Measurements from ENCODE around the gene FCRL5.
"Not testable (repeated sequence)": the region's sequence is repeated elsewhere in the genome, so short reads cannot be mapped to it uniquely, and the experiment has no call there.

FCRL5 gene

DNA sequence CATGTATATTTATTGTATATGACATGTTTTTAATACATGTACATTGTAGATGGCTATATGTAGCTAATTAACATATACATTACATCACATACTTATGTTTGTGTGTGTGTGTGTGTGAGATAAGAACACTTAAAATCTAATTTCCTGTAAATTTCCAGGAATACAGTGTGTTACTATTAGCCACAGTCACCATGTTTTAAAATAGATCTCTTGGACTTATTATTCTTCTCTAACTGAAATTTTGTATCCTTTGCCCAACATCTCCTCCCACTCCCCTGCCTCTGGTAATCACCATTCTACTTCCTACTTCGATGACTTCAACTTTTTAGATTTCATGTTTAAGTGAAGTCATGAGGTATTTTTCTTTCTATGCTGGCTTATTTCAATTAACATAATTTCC is 64.8 kb downstream of the FCRL5 start:
- no peak for DNase-seq (ENCODE audit: low spot score)

DNA sequence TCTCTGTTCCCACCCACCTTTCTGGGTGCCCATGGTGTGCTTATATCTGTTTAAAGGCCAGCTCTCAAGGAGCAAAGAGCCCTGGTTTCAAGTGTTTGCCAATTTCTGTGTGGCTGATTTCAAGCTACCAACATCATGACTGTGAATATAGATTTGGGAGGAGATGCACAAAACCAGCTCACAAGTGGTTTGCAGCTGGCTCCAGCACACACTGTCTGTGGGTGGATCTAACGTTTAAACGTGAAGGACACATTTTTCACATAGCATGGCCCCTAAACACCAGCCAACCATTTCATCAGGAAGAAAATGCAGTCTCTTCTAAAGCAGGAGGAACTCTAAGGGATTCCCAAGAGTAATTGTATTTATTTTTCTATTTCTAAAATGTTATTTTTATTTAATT is 65.2 kb downstream of the FCRL5 start:
- DNase-seq (ENCODE audit: low spot score): no peak

DNA sequence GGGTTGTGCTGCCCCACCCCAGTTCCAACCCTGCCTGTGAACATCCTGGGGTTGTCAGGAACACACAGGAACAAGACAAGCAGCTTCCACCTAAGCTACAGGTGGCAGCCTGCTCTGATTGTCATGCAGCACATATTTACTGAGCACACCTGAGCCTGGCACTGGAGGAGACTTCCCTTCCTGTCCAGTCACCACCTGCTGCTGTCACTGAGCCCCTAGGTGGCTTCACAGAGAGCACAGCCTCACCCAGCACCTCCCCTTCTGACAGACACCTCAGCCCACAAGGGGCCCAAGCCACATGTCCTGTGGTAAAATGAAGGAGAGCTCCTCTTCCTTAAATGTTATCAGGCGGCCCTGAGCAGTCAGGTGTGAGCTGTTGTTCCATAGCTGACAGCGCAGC is 65.9 kb downstream of the FCRL5 start:
- not testable (repeated sequence) for DNase-seq (ENCODE audit: low spot score)

DNA sequence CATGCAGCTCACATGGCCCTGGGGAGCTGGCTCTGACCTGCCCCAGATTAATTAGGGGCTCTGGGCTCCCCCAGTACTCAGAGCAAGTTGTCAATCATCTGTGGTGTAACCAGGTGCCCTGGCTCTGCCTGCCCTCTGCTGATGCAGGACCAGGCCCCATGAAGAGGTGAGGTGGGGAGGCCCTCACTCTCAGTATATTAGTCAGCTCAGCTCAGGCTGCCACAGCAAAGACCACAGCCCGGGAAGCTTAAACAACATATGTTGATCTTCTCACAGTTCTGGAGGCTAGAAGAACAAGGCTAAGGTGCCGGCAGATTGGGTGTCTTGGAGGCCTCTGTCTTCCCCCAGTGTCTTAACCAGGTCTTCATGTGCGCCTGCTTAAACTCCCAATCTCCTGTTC is 66.5 kb downstream of the FCRL5 start:
- no peak for DNase-seq (ENCODE audit: low spot score)

DNA sequence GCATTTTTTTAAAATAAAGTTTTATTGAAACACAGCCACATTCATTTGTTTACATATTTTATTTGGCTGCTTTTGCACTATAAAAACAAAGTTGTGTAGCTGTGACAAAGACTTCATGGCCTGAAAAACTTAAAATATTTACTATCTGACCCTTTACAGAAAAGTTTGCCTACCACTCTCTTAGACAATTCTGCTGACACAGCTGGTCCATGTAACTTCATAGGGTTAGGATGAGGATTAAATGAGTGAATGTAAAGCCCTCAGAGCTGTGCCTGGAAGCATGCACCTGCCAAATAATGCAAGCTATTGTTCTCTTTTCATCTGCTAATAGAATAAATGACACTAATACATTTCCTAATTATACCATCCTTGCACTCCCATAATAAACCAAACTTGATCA is 67.7 kb downstream of the FCRL5 start:
- no peak for DNase-seq (ENCODE audit: low spot score)

DNA sequence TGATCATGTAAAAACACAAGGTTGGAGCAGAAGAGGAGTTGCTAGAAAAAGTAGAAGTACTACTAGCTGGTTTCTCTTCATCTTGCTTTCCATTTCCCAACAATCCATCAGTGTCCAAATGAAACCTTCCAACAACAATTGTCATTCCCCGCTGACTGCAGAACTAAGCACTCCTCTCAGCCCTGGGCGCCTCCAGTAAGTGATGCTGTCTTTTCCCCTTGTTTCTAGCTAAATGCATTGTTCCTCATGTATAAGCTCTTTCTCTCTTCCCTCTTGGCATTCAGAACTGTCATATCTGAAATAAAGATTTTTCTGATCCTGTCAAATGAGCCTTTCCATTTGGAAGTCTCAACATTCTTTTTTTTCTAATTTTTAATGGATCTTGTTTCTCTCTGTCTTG is 68.7 kb downstream of the FCRL5 start:
- DNase-seq (ENCODE audit: low spot score): no peak

DNA sequence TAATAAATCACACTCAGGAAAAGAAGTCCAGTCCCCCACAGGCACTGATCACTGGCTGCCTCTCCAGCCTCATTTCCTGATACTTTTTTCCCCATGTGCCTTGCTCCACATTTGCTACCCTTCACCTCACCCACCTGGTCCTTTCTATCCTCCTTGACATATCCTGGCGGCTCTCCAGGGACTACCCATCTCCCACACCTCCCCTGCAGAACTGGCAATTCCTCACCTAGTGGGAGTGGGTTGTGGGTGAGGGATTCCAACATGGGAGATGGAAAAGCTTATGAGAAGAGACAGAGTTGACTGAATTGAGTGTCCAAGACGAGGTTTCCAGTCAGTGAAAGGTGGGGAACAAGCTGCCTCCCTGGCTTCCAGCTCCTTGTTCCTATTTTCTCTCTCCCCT is 69.6 kb downstream of the FCRL5 start:
- DNase-seq (ENCODE audit: low spot score): no peak

DNA sequence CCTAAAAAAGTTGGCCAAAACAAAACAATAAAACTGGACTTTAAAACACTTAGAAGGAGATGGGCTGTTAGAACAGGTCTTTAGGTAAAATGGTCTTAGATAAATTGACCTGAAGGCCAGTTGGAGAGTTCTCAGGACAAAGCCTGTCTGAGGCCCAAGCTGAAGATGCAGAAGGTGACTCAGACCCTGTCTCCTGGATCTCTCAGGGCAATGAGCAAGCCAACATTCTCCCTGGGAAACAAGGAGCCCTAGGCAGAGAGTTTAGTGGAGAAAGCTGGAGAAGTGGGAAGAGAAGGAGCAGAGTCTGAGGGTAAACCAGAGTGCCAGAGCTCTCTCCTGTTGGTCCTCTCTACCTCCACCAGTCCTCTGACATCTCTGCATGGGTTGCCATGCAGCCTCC is 70.1 kb downstream of the FCRL5 start:
- no peak for DNase-seq (ENCODE audit: low spot score)

DNA sequence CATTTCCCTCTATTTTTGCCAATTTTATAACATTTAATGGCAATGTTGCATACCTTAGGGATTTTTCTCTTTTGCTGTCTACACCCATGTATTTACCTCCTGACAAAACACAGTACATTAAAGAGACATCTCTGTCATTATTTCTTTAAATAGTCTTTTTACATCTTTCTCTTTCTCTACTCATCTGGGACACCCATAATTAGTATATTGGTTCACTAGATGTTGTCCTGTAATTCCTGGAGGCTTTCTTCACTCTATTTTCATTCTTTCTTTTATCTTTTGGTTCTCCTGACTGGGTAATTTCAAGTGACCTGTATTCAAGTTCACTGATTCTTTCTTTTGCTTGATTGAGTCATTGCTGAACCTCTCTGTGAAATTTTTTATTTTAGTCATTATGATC is 74.3 kb downstream of the FCRL5 start:
- no peak for DNase-seq (ENCODE audit: low spot score)

DNA sequence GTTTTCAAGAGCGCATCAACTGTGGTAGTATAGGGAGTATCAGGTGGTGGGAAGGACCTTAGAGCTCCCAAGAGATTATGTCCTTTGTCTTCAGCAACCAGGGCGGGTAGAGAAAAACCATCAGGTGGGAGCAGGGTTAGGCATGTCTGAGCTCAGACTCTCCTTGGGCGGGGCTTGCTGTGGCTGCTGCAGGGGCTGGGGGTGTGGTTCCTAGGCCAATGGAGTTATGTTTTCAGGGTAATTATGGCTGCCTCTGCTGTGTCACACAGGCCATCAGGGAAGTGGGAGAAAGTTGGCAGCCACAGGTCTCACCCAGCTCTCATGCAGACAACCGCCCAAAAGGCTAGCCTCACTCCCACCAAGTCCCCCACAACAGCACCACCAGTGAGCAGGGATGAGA is 74.9 kb downstream of the FCRL5 start:
- DNase-seq (ENCODE audit: low spot score): no peak

DNA sequence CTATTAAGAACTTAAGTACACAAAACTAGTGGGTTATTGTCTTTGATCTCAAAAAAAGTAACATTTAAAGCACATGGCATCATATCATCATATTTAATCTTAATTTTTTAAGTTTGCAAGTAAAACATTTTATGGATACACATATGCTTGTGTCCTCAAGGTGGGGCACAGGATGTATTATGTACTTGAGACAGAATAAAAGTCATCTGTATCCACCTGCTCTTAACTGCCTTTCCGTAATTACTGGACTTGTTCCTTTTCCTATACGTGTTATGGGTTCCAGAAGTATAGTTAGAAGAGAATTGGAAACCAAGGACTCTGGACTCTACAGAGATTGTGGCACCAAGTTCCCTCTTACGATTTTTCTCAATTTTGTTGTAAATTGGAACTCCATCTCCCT is 79.4 kb downstream of the FCRL5 start:
- no peak for DNase-seq (ENCODE audit: low spot score)

DNA sequence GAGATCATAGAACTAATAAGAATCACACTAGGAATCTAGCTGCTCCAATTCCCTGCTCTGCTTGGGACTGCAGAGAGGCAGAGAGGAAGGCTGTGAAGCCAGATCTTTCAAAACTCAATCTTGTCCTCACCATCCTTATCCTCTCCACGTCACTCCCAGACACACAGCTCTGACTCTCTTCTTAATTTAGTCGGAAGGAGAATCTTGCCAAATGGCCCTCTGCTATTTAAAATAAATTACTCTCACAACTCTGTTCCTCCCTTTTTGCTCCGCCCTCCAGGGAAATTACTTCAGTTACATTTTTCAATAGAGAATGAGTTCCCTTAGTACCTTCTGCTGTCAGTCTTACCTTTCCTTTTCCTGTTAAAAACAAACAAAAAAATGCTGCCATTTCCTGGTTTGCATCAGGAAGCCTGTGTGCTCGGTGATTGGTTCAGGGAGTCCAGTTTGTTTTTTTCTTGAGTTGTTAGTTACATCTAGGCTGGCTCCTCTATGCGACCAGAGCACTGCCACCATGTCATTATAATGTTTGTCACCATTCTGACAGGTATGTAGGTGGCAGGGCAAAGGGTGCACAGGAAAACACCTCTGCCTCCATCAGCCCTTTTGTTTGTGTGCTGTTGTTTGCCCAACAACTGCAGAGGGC is 80.1 kb downstream of the FCRL5 start:
- no peak for DNase-seq (ENCODE audit: low spot score)

DNA sequence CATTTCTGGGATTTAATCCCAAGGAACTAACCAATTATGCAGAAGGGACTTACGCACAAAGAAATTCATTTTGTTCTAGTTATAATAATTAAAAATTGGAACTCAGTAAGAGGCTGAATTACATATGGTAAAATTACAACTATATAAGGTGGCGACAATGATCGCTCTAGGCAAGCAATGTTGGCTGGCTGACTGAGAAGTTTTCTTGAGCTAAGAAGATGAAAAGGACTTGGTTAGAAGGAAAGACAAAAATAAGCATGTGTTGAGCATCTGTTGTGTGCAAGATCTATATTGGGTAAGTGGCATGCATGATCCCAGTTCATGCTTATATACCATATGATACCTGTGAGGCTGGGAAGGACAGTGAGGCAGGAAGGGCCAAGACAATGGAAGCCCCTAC is 80.8 kb downstream of the FCRL5 start:
- DNase-seq (ENCODE audit: low spot score): no peak

DNA sequence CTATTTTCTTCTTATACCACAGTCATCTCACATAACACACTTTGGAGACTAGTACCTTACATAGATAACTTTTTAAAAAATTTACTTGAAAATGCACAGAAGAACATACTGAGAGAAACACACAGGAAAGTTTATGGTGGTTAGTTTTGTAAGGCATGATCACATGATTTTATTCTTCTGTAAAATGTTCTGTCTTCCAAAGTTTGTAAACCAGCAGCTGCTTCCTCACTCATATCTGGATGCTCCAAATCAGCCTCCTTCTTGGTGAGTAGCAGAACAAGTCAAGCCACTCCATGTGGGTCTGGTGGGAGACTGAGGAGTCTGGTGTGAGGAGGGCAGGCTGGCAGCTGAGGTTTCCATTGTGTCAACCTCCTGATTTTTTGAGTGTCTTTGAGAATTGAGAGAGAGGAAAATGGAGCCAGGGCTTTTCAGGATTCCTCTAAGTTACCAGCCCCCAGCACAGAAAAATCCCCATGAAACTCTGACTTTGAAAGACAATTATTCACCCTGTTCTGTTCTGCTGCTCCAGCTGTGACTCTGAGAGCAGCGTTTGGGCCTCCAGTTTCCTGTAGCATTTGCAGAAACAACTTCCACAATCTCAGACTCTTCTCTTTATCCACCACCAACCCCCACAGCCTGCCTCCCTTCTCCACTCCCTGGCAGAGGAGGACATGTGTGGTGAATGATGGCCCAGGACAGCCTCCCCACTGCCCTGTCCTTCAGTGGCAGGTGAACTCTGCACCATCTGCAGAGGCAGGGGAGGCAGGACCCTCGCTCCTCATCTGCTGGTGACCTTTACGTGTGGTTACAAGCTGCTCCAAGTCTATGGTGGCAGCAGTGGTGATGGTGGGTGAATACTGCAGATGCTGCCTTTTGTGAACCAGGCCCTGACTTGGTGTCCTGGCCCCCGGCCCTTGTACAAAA is 82.3 kb downstream of the FCRL5 start:
- DNase-seq (ENCODE audit: low spot score): no peak

DNA sequence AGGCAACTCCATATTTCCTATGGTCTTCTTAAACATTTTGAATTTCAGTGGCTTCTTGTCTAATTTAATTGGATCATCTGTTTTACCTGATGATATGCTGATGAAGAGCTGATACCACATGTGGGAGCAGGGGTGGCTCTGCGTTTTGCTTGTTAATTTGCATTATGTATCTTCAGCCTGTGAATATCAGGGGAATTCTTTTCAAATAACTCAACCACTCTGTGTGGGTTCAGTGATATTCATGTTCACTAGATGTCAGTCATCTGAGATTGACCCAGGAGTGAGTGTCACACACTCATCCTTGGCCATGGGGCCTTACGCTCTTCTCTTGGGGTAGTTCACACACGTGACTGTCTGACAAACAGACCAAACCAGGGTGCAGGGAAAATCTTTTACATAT is 83.0 kb downstream of the FCRL5 start:
- no peak for DNase-seq (ENCODE audit: low spot score)

DNA sequence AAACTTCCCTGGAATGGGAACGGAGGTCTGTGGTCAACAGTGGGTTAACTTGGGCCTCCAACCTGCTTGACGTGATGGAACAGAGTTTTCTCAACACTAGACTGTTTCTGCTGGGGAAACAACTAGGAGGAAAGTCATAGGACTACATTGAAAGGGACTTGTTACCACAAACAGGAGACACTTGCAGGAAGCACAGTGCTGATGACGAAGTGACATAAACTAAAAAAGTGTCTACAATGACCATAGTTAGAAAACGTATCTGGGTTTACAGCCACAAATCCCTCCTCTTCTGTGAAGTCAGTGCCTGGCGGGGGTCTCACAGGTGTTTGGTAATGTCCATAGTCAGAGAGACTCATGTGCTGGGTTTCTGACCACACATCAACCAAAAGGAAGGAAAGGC is 86.3 kb downstream of the FCRL5 start:
- DNase-seq (ENCODE audit: low spot score): no peak
